Neuronal stem cell (in vitro differentiated cells): ENCODE data around the gene CPS1.

Experiments
- DNase-seq: peaks from one replicate; pipeline ENCODE4 v3.0.0-alpha.2; 2013; ENCODE audit warnings: low spot score
- H2AFZ ChIP-seq: one replicate; pipeline ENCODE4 v1.6.1; 2013; ENCODE audit warnings: mild to moderate bottlenecking, low read length, inconsistent platforms
- H2AK5ac ChIP-seq: 2 replicates; pipeline ENCODE4 v1.6.1; 2013; ENCODE audit warnings: low read depth, mild to moderate bottlenecking, inconsistent platforms, low read length, moderate library complexity, mixed read lengths
- H2BK120ac ChIP-seq: 2 replicates; pipeline ENCODE4 v1.6.1; 2013; ENCODE audit warnings: low read depth, mild to moderate bottlenecking, inconsistent platforms, low read length, moderate library complexity, mixed read lengths
- H2BK12ac ChIP-seq: one replicate; pipeline ENCODE4 v1.6.1; 2013; ENCODE audit warnings: low read length, inconsistent platforms
- H2BK15ac ChIP-seq: 2 replicates; pipeline ENCODE4 v1.6.1; 2013; ENCODE audit warnings: mild to moderate bottlenecking, low read length, inconsistent platforms, mixed read lengths
- H2BK5ac ChIP-seq: one replicate; pipeline ENCODE4 v1.6.1; 2013; ENCODE audit warnings: inconsistent platforms, mild to moderate bottlenecking, low read length, moderate library complexity
- H3K14ac ChIP-seq: one replicate; pipeline ENCODE4 v1.6.1; 2013; ENCODE audit warnings: low read length, inconsistent platforms
- H3K18ac ChIP-seq: 2 replicates; pipeline ENCODE4 v1.6.1; 2013; ENCODE audit warnings: low read length, inconsistent platforms
- H3K23ac ChIP-seq: 2 replicates; pipeline ENCODE4 v1.6.1; 2013; ENCODE audit warnings: low read depth, mild to moderate bottlenecking, mixed read lengths, low read length, inconsistent platforms; ENCODE audit not compliant: poor library complexity
- H3K27ac ChIP-seq: replicated peaks from 3 replicates; pipeline ENCODE4 v1.5.1; 2013; ENCODE audit warnings: low read length, inconsistent platforms
- H3K27me3 ChIP-seq, 3 experiments: 2 replicates each; pipeline ENCODE4 v1.6.1; 2013; ENCODE audit warnings: low read length in 3 of 3, mild to moderate bottlenecking in 2 of 3, inconsistent platforms in 1 of 3, low read depth in 1 of 3, mixed read lengths in 1 of 3, moderate library complexity in 1 of 3; ENCODE audit not compliant: control insufficient read depth in 3 of 3, insufficient read depth in 3 of 3
- H3K36me3 ChIP-seq, 2 donors: replicated peaks in 1 of 2; 2 replicates each; pipeline ENCODE4 v1.6.1; 2013; ENCODE audit warnings: low read length in 2 of 2; ENCODE audit not compliant: control insufficient read depth in 2 of 2, insufficient read depth in 2 of 2
- H3K4ac ChIP-seq: 2 replicates; pipeline ENCODE4 v1.6.1; 2013; ENCODE audit warnings: inconsistent platforms, mild to moderate bottlenecking, low read length, moderate library complexity
- H3K4me1 ChIP-seq, 2 donors: 1 replicate in 1 of 2; 2 replicates in 1 of 2; pipeline ENCODE4 v1.6.1; 2013; ENCODE audit warnings: low read length in 2 of 2, low read depth in 1 of 2; ENCODE audit not compliant: control insufficient read depth in 2 of 2, insufficient read depth in 1 of 2
- H3K4me2 ChIP-seq: one replicate; pipeline ENCODE4 v1.6.1; 2013; ENCODE audit warnings: mild to moderate bottlenecking, low read length, inconsistent platforms; ENCODE audit not compliant: insufficient read depth, poor library complexity, severe bottlenecking
- H3K4me3 ChIP-seq, 2 donors: 2 replicates each; pipeline ENCODE4 v1.5.1; 2013; ENCODE audit warnings: low read length in 2 of 2, mild to moderate bottlenecking in 2 of 2, inconsistent platforms in 1 of 2, moderate library complexity in 1 of 2
- H3K79me1 ChIP-seq: one replicate; pipeline ENCODE4 v1.6.1; 2013; ENCODE audit warnings: low read depth, mild to moderate bottlenecking, inconsistent platforms, low read length, moderate library complexity
- H3K9ac ChIP-seq: one replicate; pipeline ENCODE4 v1.6.1; 2013; ENCODE audit warnings: mild to moderate bottlenecking, low read depth, low read length, inconsistent platforms; ENCODE audit not compliant: poor library complexity
- H3K9me3 ChIP-seq, 2 donors: replicated peaks in 1 of 2; 2 replicates each; pipeline versions ENCODE3 to v1.6.1; 2013; ENCODE audit warnings: low read length in 2 of 2, mild to moderate bottlenecking in 2 of 2, inconsistent platforms in 1 of 2, low read depth in 1 of 2, mixed read lengths in 1 of 2, moderate library complexity in 1 of 2; ENCODE audit not compliant: control insufficient read depth in 2 of 2, insufficient read depth in 1 of 2
- H4K8ac ChIP-seq: one replicate; pipeline ENCODE4 v1.6.1; 2013; ENCODE audit warnings: low read depth, mild to moderate bottlenecking, inconsistent platforms, low read length, moderate library complexity
- H4K91ac ChIP-seq: one replicate; pipeline ENCODE4 v1.6.1; 2013; ENCODE audit warnings: low read length, low read depth, mild to moderate bottlenecking, inconsistent platforms; ENCODE audit not compliant: poor library complexity
- WGBS, 2 donors: extraction: QIAGEN DNeasy Blood & Tissue Kit; methylation state at CpG; one replicate each; pipeline ENCODE4 v1.1.7; 2013; ENCODE audit warnings: missing lambda C conversion rate in 2 of 2, mixed read lengths in 1 of 2; ENCODE audit not compliant: insufficient read length in 2 of 2, insufficient replicate concordance in 1 of 2; ENCODE audit errors: extremely low coverage in 2 of 2; 5-methylcytosine and 5-hydroxymethylcytosine counted together

CPS1 gene

GRCh38 chr2:210558708-210559107 is 2.3 kb downstream of the CPS1 start:
- no peaks in the 10 kb centered on the region for H3K9me3 ChIP-seq
- WGBS, 2 donors: no CpG with 5 or more reads among the region's 1 CpG
- no peak for DNase-seq
- H3K4me1 ChIP-seq: peaks cover 0 to under 1% of the 10 kb centered on the region in 2 donors
- H3K27me3 ChIP-seq: no peaks in the 10 kb centered on the region
- no peak overlapping the region for H2BK120ac ChIP-seq
- no peak overlapping the region for H3K23ac ChIP-seq
- no peak overlapping the region for H3K18ac ChIP-seq
- no peak overlapping the region for H2AK5ac ChIP-seq
- no peaks in the 10 kb centered on the region for H3K79me1 ChIP-seq
- H2BK12ac ChIP-seq: no peak overlapping the region
- H3K14ac ChIP-seq: no peak overlapping the region
- H4K91ac ChIP-seq: no peak overlapping the region
- H2AFZ ChIP-seq: no peak overlapping the region
- H3K4ac ChIP-seq: no peak overlapping the region
- H3K9ac ChIP-seq: no peak overlapping the region
- no peak overlapping the region for H3K27ac ChIP-seq
- H2BK5ac ChIP-seq: no peak overlapping the region
- H3K4me3 ChIP-seq: no peak overlapping the region
- H3K36me3 ChIP-seq: no peaks in the 10 kb centered on the region
- no peak overlapping the region for H2BK15ac ChIP-seq
- no peak overlapping the region for H4K8ac ChIP-seq
- no peak overlapping the region for H3K4me2 ChIP-seq

- Histone ChIP-seq H3K4ac (no peak overlapping the region), H3K9ac (no peak overlapping the region), H3K36me3 (no peaks in the 10 kb centered on the region), H3K18ac (no peak overlapping the region), H2BK15ac (no peak overlapping the region), H2AFZ (no peak overlapping the region), H2BK5ac (no peak overlapping the region), H3K27ac (no peak overlapping the region), H3K4me1 (no peaks in the 10 kb centered on the region), H3K23ac (no peak overlapping the region), H4K8ac (no peak overlapping the region), H3K79me1 (no peaks in the 10 kb centered on the region), H3K9me3 (no peaks in the 10 kb centered on the region), H2AK5ac (no peak overlapping the region), H3K14ac (no peak overlapping the region), H4K91ac (no peak overlapping the region), H3K4me3 (no peak overlapping the region), H2BK12ac (no peak overlapping the region), H3K4me2 (no peak overlapping the region), H3K27me3 (no peaks in the 10 kb centered on the region), H2BK120ac (no peak overlapping the region)
- DNase-seq: no peak
- no CpG with 5 or more reads among the region's 6 CpGs for WGBS, 2 donors
These were observed 2.8 kb downstream of the CPS1 start for GRCh38 chr2:210559182-210559581.

- H3K4ac ChIP-seq: no peak overlapping the region
- no CpG with 5 or more reads among the region's 5 CpGs for WGBS, 2 donors
- H2AFZ ChIP-seq: no peak overlapping the region
- H3K36me3 ChIP-seq: no peaks in the 10 kb centered on the region
- no peak overlapping the region for H3K4me2 ChIP-seq
- DNase-seq: no peak
- no peak overlapping the region for H2BK12ac ChIP-seq
- H4K8ac ChIP-seq: no peak overlapping the region
- no peak overlapping the region for H3K18ac ChIP-seq
- H3K27me3 ChIP-seq: no peaks in the 10 kb centered on the region
- no peaks in the 10 kb centered on the region for H3K4me1 ChIP-seq
- no peak overlapping the region for H3K9ac ChIP-seq
- no peak overlapping the region for H3K14ac ChIP-seq
- no peak overlapping the region for H4K91ac ChIP-seq
- no peak overlapping the region for H2BK5ac ChIP-seq
- no peak overlapping the region for H3K4me3 ChIP-seq
- H2BK120ac ChIP-seq: no peak overlapping the region
- no peaks in the 10 kb centered on the region for H3K9me3 ChIP-seq
- H2AK5ac ChIP-seq: no peak overlapping the region
- no peak overlapping the region for H2BK15ac ChIP-seq
- H3K79me1 ChIP-seq: no peaks in the 10 kb centered on the region
- no peak overlapping the region for H3K27ac ChIP-seq
- no peak overlapping the region for H3K23ac ChIP-seq
These were observed 5.1 kb downstream of the CPS1 start for GRCh38 chr2:210561475-210561874.

GRCh38 chr2:210562091-210562490 is 5.7 kb downstream of the CPS1 start:
- WGBS, 2 donors: no CpG with 5 or more reads among the region's 1 CpG
- no peak overlapping the region for H3K4me2 ChIP-seq
- DNase-seq: no peak

More at GRCh38 chr2:210562091-210562490, 5.7 kb downstream of the CPS1 start:
- H4K8ac ChIP-seq: no peak overlapping the region
- H3K18ac ChIP-seq: no peak overlapping the region
- no peak overlapping the region for H2BK5ac ChIP-seq
- no peak overlapping the region for H3K23ac ChIP-seq
- H3K9me3 ChIP-seq: no peaks in the 10 kb centered on the region
- H3K4ac ChIP-seq: no peak overlapping the region
- no peak overlapping the region for H3K27ac ChIP-seq
- no peak overlapping the region for H2BK15ac ChIP-seq
- no peaks in the 10 kb centered on the region for H3K79me1 ChIP-seq
- no peak overlapping the region for H2AK5ac ChIP-seq
- no peak overlapping the region for H2AFZ ChIP-seq
- H2BK120ac ChIP-seq: no peak overlapping the region
- H3K4me1 ChIP-seq: no peaks in the 10 kb centered on the region
- H2BK12ac ChIP-seq: no peak overlapping the region
- no peak overlapping the region for H3K9ac ChIP-seq
- no peaks in the 10 kb centered on the region for H3K36me3 ChIP-seq
- H3K4me3 ChIP-seq: no peak overlapping the region
- no peak overlapping the region for H3K14ac ChIP-seq
- no peak overlapping the region for H4K91ac ChIP-seq
- no peaks in the 10 kb centered on the region for H3K27me3 ChIP-seq
